GM21447 (cell line): ENCODE results near the gene VASH1.
A peak's percentile ranks its signal among the peaks of the same experiment; 100 is the strongest.
"Not testable (repeated sequence)": the region's sequence is repeated elsewhere in the genome, so short reads cannot be mapped to it uniquely, and the experiment has no call there.

ENCODE experiments used
- ATAC-seq: cut with Tn5 transposase; IDR thresholded peaks from one replicate; pipeline ENCODE4 v1.9.1; 2021; ENCODE audit not compliant: unreplicated experiment

Gene VASH1

GRCh38 chr14:76761136-76761959 lies at the start of gene VASH1:
TSS of gene VASH1 (plus strand) at chr14:76761468. CDS start at chr14:76762822, 1,354 bp downstream.
- ATAC-seq, result peak; percentile 79

- no peak for ATAC-seq
Observed at GRCh38 chr14:76713121-76713520, 48.1 kb upstream of the VASH1 start.

GRCh38 chr14:76714470-76714869 lies 46.8 kb upstream of the VASH1 start:
- ATAC-seq, result no peak

DNA sequence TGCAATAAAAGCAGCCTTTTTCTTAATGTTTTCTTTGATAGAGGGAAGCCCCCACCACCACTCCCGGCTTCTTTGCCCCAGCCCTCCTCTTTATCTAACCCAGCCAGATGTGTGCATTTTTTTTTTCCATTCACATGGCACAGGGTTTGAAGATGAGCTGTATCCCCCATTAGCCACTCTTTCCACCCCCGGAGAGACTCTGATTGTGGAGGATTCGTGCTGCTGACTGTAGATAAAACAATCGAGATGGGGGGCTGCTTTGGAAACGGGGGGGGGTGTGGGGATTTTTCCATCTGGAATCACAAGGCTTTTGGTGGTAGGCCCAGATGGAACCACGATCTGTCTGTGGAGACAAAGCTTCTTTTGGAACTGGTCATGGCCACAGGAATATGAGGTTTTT lies 46.2 kb upstream of the VASH1 start:
- ATAC-seq, result no peak

DNA sequence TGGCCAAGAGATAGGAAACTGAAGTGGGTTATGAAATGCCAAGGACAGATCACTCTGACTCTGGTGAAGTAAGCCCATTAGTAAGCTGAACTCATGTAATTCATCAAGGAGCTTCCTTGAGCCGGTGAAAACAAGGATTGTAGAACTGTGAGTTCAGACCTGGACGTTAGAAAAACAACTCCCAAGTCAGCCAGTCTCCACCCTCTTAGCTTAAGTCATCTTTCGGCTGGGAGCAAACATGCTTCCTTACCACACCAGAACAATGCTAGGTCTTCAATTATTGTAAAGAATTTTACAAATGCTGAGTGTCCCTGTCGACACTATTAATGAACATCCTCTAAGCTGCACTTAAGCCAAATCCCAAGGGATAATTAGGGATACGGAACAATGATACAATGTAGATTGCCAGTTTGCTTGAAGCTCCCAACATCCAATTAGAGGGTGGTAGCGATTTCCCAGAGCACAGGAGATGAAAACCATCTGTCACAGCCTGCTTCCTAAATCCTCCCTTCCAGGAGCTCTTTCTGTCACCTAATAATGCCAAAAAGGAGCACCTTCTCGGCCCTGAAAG lies 45.7 kb upstream of the VASH1 start:
- no peak for ATAC-seq

GRCh38 chr14:76716285-76716684 lies 45.0 kb upstream of the VASH1 start:
- no peak for ATAC-seq

DNA sequence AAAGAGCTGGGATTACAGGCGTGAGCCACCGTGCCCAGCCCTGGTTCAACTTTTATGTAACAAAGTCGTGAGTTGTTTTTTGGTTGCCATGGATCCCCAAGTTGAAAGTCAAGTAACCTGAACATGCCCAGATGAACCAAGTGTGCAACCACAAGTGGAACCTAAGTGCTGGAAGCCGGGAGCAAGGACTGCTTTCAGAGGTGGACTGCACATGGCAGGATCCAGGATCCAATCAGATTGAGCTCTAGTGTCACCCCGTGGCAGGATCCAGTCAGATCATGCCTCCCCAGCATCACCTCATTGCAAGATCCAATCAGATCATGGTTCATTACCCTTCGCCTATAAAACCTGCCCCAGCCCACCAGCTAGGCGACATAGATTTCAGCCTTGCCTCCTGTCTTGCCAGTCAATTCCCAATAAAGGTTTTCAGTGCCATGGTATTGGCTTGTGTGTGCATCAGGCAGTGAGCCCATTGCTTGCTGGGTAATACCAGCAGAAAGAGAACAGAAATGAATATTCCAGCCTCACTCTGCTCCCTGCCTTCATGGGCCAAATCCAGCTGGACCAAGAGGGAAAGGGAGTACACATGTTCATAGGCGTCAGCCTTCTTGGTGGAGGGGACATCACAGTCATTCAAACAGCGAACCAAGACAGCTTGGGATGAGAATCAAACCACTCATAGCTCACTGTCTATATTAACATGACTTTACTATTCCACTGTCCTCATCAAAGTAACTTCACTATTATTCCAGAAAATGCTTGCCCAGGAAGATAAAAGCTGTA lies 43.6 kb upstream of the VASH1 start:
- no peak for ATAC-seq

- no peak for ATAC-seq
Observed at GRCh38 chr14:76718306-76719040, 42.8 kb upstream of the VASH1 start.

DNA sequence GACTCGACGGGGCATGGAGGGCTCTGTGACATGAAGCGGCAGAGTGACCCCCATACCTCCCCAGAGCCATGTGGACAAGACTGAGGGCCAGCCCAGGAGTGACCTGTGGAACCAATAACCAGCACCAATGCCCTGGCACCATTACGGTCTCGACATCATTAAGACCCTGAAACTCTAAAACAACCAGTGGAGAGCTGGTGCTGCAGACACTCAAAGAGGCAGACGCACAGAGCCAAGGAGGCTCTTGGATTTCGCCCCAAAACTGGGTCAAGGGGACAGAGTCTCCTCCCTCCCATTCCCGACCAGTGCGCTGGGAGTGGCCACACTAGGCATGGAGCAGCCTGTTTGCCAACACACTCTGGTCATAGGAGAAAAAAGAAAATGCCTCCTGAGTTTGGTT lies 41.6 kb upstream of the VASH1 start:
- no peak for ATAC-seq

- ATAC-seq, result peak; percentile 74
Observed at GRCh38 chr14:76720382-76720813, 40.9 kb upstream of the VASH1 start.

GRCh38 chr14:76721506-76721905 lies 39.8 kb upstream of the VASH1 start:
- not testable (repeated sequence) for ATAC-seq

DNA sequence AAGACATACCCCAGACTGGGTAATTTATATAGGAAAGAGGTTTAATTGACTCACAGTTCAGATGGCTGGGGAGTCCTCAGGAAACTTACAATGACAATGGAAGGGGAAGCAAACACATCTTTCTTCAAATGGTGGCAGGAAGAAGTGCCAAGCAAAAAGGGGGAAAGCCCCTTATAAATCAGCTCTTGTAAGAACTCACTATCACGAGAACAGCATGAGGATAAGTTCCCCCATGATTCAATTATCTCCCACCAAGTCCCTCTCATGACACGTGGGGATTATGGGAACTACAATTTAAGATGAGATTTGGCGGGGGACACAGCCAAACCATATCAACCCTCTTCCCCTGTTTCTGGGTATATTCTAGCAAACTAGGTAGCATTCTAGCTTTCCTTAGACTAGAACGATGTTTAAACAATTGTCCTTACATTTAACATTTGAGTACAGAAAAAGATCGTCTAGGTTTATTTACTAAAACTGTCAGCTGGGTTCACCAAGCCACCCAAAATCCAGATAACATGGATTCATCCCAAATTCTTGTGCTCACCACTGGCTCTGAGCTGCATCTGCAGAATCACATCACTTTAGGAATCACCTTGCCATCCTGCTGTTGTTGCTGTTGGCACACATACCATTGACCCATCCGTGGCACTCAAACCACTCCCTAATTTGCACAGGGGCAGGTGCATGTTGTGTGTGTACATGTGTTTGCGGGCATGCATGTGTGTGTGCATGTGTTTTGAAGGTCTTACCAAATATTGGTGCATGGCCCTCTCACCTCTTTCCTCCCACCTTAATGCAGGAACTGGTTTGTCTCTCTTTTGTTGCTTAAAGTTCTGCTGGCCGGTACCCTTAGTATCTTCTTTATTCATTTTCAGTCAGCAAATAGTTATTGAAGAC lies 36.4 kb upstream of the VASH1 start:
- ATAC-seq, result no peak

GRCh38 chr14:76726551-76726970 lies 34.7 kb upstream of the VASH1 start:
- no peak for ATAC-seq

GRCh38 chr14:76727384-76727783 lies 33.9 kb upstream of the VASH1 start:
- ATAC-seq, result no peak

GRCh38 chr14:76727901-76728300 lies 33.4 kb upstream of the VASH1 start:
- no peak for ATAC-seq

DNA sequence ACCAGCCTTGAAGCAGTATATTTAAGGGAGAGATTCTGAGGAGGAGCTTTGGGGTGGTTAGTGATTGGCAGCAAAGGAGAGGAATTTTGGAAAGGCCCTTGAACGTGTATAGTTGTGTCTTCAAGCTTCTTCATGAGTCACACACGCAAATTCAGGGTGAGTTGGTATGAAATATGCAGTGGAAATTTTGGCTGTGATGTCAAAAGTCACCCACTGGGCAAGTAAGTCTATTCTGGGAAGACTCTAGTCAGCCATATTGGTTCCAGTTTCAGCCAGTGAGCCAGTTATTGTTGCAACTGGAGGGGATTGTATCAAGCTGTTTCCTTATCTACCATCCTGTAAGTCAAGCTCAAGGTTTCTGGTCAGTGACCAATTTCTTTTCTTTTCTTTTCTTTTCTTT lies 32.0 kb upstream of the VASH1 start:
- ATAC-seq, result no peak

DNA sequence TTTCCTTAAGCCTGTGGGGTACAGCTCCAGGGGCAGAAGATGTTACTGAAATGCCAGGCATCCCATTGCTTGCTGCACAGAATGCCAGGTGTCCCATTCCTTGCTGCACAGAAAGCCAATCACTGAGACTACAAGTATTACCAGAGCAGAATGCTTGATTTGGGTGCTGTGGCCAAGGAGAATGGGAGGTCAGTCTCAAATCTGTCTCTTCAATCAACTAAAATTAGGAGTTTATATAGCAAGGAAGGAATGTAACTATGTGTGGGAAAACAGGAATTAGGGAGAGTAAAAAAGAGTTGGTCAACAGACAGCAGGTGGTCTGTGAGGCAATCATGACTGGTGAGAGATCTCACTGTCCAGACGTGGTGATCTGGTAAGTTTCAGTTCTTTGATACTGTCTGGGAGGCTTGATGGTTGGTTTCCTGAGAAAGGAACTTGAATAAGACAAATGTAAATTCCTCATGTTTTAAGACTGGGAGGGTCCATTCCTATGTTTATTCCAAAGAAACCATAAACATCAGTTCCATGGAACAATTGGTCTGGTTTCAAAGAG lies 31.2 kb upstream of the VASH1 start:
- no peak for ATAC-seq

- ATAC-seq, result not testable (repeated sequence)
Observed at GRCh38 chr14:76734501-76734900, 26.8 kb upstream of the VASH1 start.

DNA sequence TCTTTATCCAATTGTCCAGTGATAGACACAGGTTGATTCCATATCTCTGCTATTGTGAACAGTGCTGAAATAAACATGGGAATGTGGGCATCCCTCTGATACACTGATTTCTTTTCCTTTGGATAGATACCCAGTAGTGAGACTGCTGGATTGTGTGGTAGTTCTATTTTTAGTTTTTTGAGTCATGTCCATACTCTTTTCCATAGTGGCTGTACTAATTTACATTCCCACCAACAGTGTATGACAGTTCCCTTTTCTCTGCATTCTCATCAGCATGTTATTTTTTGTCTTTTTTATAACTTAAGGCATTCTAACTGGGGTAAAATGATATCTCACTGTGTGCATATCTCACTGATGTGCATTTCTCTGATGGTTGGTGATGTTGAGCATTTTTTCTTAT lies 24.8 kb upstream of the VASH1 start:
- ATAC-seq, result no peak

DNA sequence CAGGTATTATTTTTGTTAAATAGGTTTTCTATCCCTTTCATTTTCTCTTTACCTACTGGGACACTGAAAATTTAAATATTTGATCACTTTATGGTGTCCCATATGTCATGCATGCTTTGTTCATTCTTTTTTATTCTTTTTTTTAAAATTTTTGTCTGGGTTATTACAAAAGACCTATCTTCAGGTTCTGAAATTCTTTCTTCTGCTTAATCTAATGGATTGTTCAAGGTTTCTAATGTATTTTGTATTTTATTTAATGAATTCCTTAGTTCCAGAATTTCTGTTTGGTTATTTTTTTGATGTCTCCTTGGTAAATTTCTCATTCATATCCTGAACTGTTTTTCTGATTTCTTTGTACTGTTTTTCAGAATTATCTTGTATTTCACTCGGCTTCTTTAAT lies 20.2 kb upstream of the VASH1 start:
- no peak for ATAC-seq
